Caco-2 (cell line): ENCODE measurements around the gene LRPPRC. TPM values are rescaled to one million over a fixed set of nuclear protein-coding genes. Genes with fewer than 3 reads are reported as not detected.

ENCODE experiments used
- BruUV-seq: library from RNA; stranded (reverse); fragments of 400-500 nt; replicated peaks from 2 replicates; lab custom pipeline; 2021; lab: Mats Ljungman, UMichigan
- CTCF ChIA-PET: fragments of 300-600 bp; sonication (Branson Sonifier 250); formaldehyde crosslinking; loops from one replicate; lab custom pipeline; 2022; ENCODE audit warnings: antibody characterized with exemption; lab: Charles Lee
- POLR2A ChIA-PET: fragments of 300-600 bp; sonication (Branson Sonifier 250); formaldehyde crosslinking; loops from one replicate; lab custom pipeline; 2022; ENCODE audit warnings: antibody characterized with exemption; lab: Charles Lee
- DNase-seq, 2 experiments: peaks; one replicate each; pipeline versions ENCODE4 v3.0.0 to v3.0.0-alpha.2; 2020 to 2022
- H3K27me3 ChIP-seq: replicated peaks from 2 replicates; pipeline ENCODE4 v1.6.0; 2011; ENCODE audit warnings: low read length; ENCODE audit not compliant: control insufficient read depth, insufficient read depth
- H3K36me3 ChIP-seq: 2 replicates; pipeline ENCODE4 v1.5.1; 2011; ENCODE audit warnings: low read length; ENCODE audit not compliant: control insufficient read depth, insufficient read depth
- H3K4me1 ChIP-seq: fragments of 250-450 bp; sonication (Bioruptor Pico); 2 replicates; pipeline ENCODE4 v1.5.1; 2020; ENCODE audit warnings: mild to moderate bottlenecking
- H3K4me3 ChIP-seq: 2 replicates; pipeline ENCODE4 v1.5.1; 2011; ENCODE audit warnings: low read depth, mild to moderate bottlenecking, control low read depth, low read length
- H3K9me3 ChIP-seq: fragments of 250-450 bp; sonication (Bioruptor Pico); 2 replicates; pipeline ENCODE4 v1.5.1; 2020; ENCODE audit warnings: mild to moderate bottlenecking, moderate library complexity
- H3K27ac Mint-ChIP-seq: one replicate; pipeline ENCODE4 v1.8.0; 2022; ENCODE audit warnings: mixed read lengths; ENCODE audit not compliant: unreplicated experiment
- H3K27me3 Mint-ChIP-seq: one replicate; pipeline ENCODE4 v1.8.0; 2022; ENCODE audit warnings: mixed read lengths; ENCODE audit not compliant: insufficient read depth, unreplicated experiment
- H3K36me3 Mint-ChIP-seq: one replicate; pipeline ENCODE4 v1.8.0; 2022; ENCODE audit warnings: mild to moderate bottlenecking, mixed read lengths; ENCODE audit not compliant: insufficient read depth, unreplicated experiment
- H3K4me1 Mint-ChIP-seq: one replicate; pipeline ENCODE4 v1.8.0; 2022; ENCODE audit warnings: low read depth, mixed read lengths; ENCODE audit not compliant: unreplicated experiment
- H3K4me3 Mint-ChIP-seq: one replicate; pipeline ENCODE4 v1.8.0; 2022; ENCODE audit warnings: mild to moderate bottlenecking, moderate library complexity, mixed read lengths; ENCODE audit not compliant: unreplicated experiment
- H3K9me3 Mint-ChIP-seq: one replicate; pipeline ENCODE4 v1.8.0; 2022; ENCODE audit warnings: mixed read lengths; ENCODE audit not compliant: unreplicated experiment
- CTCF ChIP-seq, 2 experiments: fragments of 200-600 bp in 1 of 2; IDR thresholded peaks; 1 replicate in 1 of 2; 2 replicates in 1 of 2; pipeline versions ENCODE4 v1.5.1 to v1.8.0; 2011 to 2022; ENCODE audit warnings: antibody characterized with exemption in 1 of 2, control low read depth in 1 of 2, inconsistent platforms in 1 of 2, low read depth in 1 of 2, low read length in 1 of 2, mild to moderate bottlenecking in 1 of 2, moderate library complexity in 1 of 2; ENCODE audit not compliant: insufficient read depth in 1 of 2, severe bottlenecking in 1 of 2, unreplicated experiment in 1 of 2
- intact Hi-C: fragments of 100-400 bp; cut with micrococcal nuclease; formaldehyde crosslinking; loops from one replicate; pipeline ENCODE4 v1.10.0; 2022; ENCODE audit not compliant: unreplicated experiment
- total RNA-seq: library from RNA; stranded (reverse); gene quantifications from 2 replicates; pipeline ENCODE4 v1.2.3, GENCODE V29; 2022

The LRPPRC gene
- total RNA-seq, 1 experiment from 2014 or later, result 242 TPM

- peaks cover 46% of the 10 kb centered on the region for H3K27me3 Mint-ChIP-seq
- POLR2A ChIA-PET, result no interaction called here
- CTCF ChIA-PET, result no interaction called here
Measured at GRCh38 chr2:43855292-43855691, 140.5 kb downstream of the LRPPRC start.

GRCh38 chr2:43854671-43855070 lies 141.1 kb downstream of the LRPPRC start:
- POLR2A ChIA-PET, result no interaction called here
- H3K27me3 Mint-ChIP-seq, result peaks cover 43% of the 10 kb centered on the region
- no peak for TF ChIP-seq CTCF (IDR thresholded peaks at IDR 0.05; ENCODE audit: insufficient read depth in 1 of 2, low read depth in 1 of 2, low read length in 1 of 2, severe bottlenecking in 1 of 2, unreplicated experiment in 1 of 2)
- Histone ChIP-seq H3K36me3 (no peaks in the 10 kb centered on the region), H3K4me3 (no peak overlapping the region), H3K4me1 (no peaks in the 10 kb centered on the region), H3K27me3 (no peaks in the 10 kb centered on the region), H3K9me3 (0 out of 2 replicates have a peak, but pooled peaks cover 2% of the 10 kb centered on the region)
- CTCF ChIA-PET, result no interaction called here
- no peak overlapping the region for H3K27ac Mint-ChIP-seq
- intact Hi-C loops, result no loop called here
- no TSS peak for BruUV-seq
- no peaks in the 10 kb centered on the region for H3K36me3 Mint-ChIP-seq
- no peak overlapping the region for H3K4me3 Mint-ChIP-seq
- H3K9me3 Mint-ChIP-seq, result no peaks in the 10 kb centered on the region
- DNase-seq, result no peak
- H3K4me1 Mint-ChIP-seq, result no peaks in the 10 kb centered on the region

More at GRCh38 chr2:43855292-43855691, 140.5 kb downstream of the LRPPRC start:
- Mint-ChIP-seq H3K4me1 (no peaks in the 10 kb centered on the region), H3K27ac (no peak overlapping the region), H3K36me3 (no peaks in the 10 kb centered on the region), H3K4me3 (no peak overlapping the region), H3K9me3 (no peaks in the 10 kb centered on the region)
- Histone ChIP-seq H3K4me3 (no peak overlapping the region), H3K27me3 (no peaks in the 10 kb centered on the region), H3K4me1 (no peaks in the 10 kb centered on the region), H3K9me3 (0 out of 2 replicates have a peak, but pooled peaks cover 2% of the 10 kb centered on the region), H3K36me3 (no peaks in the 10 kb centered on the region)
- no TSS peak for BruUV-seq
- TF ChIP-seq CTCF (IDR thresholded peaks at IDR 0.05; ENCODE audit: insufficient read depth in 1 of 2, low read depth in 1 of 2, low read length in 1 of 2, severe bottlenecking in 1 of 2, unreplicated experiment in 1 of 2), result no peak
- DNase-seq, result no peak
- intact Hi-C loops, result no loop called here

- intact Hi-C loops, result no loop called here
- Mint-ChIP-seq H3K27ac (no peak overlapping the region), H3K4me1 (no peaks in the 10 kb centered on the region), H3K4me3 (no peak overlapping the region), H3K9me3 (no peaks in the 10 kb centered on the region), H3K36me3 (no peaks in the 10 kb centered on the region), H3K27me3 (peaks cover 32% of the 10 kb centered on the region)
- Histone ChIP-seq H3K36me3 (no peaks in the 10 kb centered on the region), H3K4me1 (no peaks in the 10 kb centered on the region), H3K4me3 (no peak overlapping the region), H3K9me3 (0 out of 2 replicates have a peak, but pooled peaks cover 2% of the 10 kb centered on the region), H3K27me3 (no peaks in the 10 kb centered on the region)
- no peak for TF ChIP-seq CTCF (IDR thresholded peaks at IDR 0.05; ENCODE audit: insufficient read depth in 1 of 2, low read depth in 1 of 2, low read length in 1 of 2, severe bottlenecking in 1 of 2, unreplicated experiment in 1 of 2)
- POLR2A ChIA-PET, result no interaction called here
- no peak for DNase-seq
- no TSS peak for BruUV-seq
- CTCF ChIA-PET, result interaction anchor here (0.6 kb wide), 1 partner anchor 55 kb away, joined by 4 read pairs; no protein-coding TSS in a partner anchor
Measured at GRCh38 chr2:43853141-43854081, 142.4 kb downstream of the LRPPRC start.
